Gastrocnemius medialis (tissue), 4 donors: Measurements from ENCODE around the gene TK2. TPM values are rescaled to one million over a fixed set of nuclear protein-coding genes. Genes with fewer than 3 reads are reported as not detected.

Experiments
- ATAC-seq, 2 donors: fragments of 150-250 bp; one replicate each; pipeline ENCODE4 v1.9.1; 2016
- DNase-seq, 2 donors: peaks; one replicate each; pipeline ENCODE4 v3.0.0-alpha.2; 2019
- H3K27ac ChIP-seq, 4 donors: fragments of 200-600 bp; sonication (generic); 1 replicate in 1 of 4; 2 replicates in 3 of 4; pipeline ENCODE4 v1.5.1; 2016 to 2018; ENCODE audit warnings: mild to moderate bottlenecking in 2 of 4, moderate library complexity in 1 of 4
- H3K27me3 ChIP-seq, 3 donors: fragments of 200-600 bp; sonication (generic) in 2 of 3; 1 replicate in 1 of 3; 2 replicates in 2 of 3; pipeline versions ENCODE4 v1.5.1 to v1.6.0; 2016 to 2019; ENCODE audit warnings: mild to moderate bottlenecking in 1 of 3, moderate library complexity in 1 of 3
- H3K36me3 ChIP-seq, 2 donors: fragments of 200-600 bp; sonication (generic) in 1 of 2; one replicate each; pipeline ENCODE4 v1.5.1; 2017 to 2018
- H3K4me1 ChIP-seq, 2 donors: fragments of 200-600 bp; sonication (generic) in 1 of 2; one replicate each; pipeline ENCODE4 v1.5.1; 2016 to 2017; ENCODE audit warnings: mild to moderate bottlenecking in 2 of 2
- H3K4me3 ChIP-seq, 4 donors: fragments of 200-600 bp; sonication (generic) in 3 of 4; 1 replicate in 1 of 4; 2 replicates in 3 of 4; pipeline ENCODE4 v1.5.1; 2016 to 2019; ENCODE audit warnings: mild to moderate bottlenecking in 2 of 4
- H3K9me3 ChIP-seq, 3 donors: fragments of 200-600 bp; sonication (generic) in 2 of 3; 1 replicate in 1 of 3; 2 replicates in 2 of 3; pipeline ENCODE4 v1.5.1; 2016 to 2019
- CTCF ChIP-seq, 5 experiments: fragments of 450-650 bp in 3 of 5; fragments of 200-600 bp in 2 of 5; sonication (generic) in 2 of 5; IDR thresholded peaks in 4 of 5; conservative IDR thresholded peaks in 1 of 5; 1 replicate in 4 of 5; 2 replicates in 1 of 5; pipeline ENCODE4 v1.5.1; 2016 to 2019; ENCODE audit warnings: antibody characterized with exemption in 5 of 5, mild to moderate bottlenecking in 3 of 5, moderate library complexity in 3 of 5
- POLR2A ChIP-seq, 2 donors: fragments of 450-650 bp; IDR thresholded peaks; one replicate each; pipeline ENCODE4 v1.6.1; 2017; ENCODE audit warnings: antibody characterized with exemption in 2 of 2, mild to moderate bottlenecking in 2 of 2, moderate library complexity in 2 of 2
- in situ Hi-C, 4 donors: fragments of 200-750 bp; cut with MboI; loops; one replicate each; pipeline versions ENCODE4 v1.15.0 to v1.8.0; 2017; ENCODE audit warnings: low sequenced_read_pairs in 4 of 4
- intact Hi-C: fragments of 100-400 bp; cut with DNase I; formaldehyde crosslinking; loops from one replicate; pipeline ENCODE4 v1.15.1; 2023; ENCODE audit warnings: low total_unique reads
- total RNA-seq, 4 donors: library from RNA; depleted of rRNA; stranded (reverse); fragments of >200 nt; gene quantifications; one replicate each; pipeline versions ENCODE4 v1.1.0 to v1.2.3, GENCODE V29; 2016

The TK2 gene
- total RNA-seq, 4 donors from 2014 or later, result 10.6 to 22.7 (median 15.5) TPM

- Histone ChIP-seq H3K4me3 (no peak overlapping the region), H3K27ac (no peak overlapping the region), H3K27me3 (no peaks in the 10 kb centered on the region), H3K4me1 (peaks cover 8 to 14% of the 10 kb centered on the region in 2 donors), H3K9me3 (no peaks in the 10 kb centered on the region), H3K36me3 (peaks cover 0 to 19% of the 10 kb centered on the region in 2 donors)
- TF ChIP-seq POLR2A (IDR thresholded peaks at IDR 0.05) (no peak), CTCF (IDR thresholded peaks at IDR 0.05 in 4 of 5, conservative IDR thresholded peaks at IDR 0.05 in 1 of 5) (no peak)
- ATAC-seq, result no peak
- in situ Hi-C loops (no loop called here), intact Hi-C loops (no loop called here)
- no peak for DNase-seq
These were observed 5.7 kb downstream of the TK2 start for GRCh38 chr16:66544016-66544757.

- in situ Hi-C loops (no loop called here), intact Hi-C loops (no loop called here)
- TF ChIP-seq POLR2A (IDR thresholded peaks at IDR 0.05) (no peak), CTCF (IDR thresholded peaks at IDR 0.05 in 4 of 5, conservative IDR thresholded peaks at IDR 0.05 in 1 of 5) (no peak)
- ATAC-seq, result no peak
- no peak for DNase-seq
- peaks cover 0 to 19% of the 10 kb centered on the region in 2 donors for H3K36me3 ChIP-seq
- no peaks in the 10 kb centered on the region for H3K9me3 ChIP-seq
- H3K4me1 ChIP-seq, result peaks cover 7 to 15% of the 10 kb centered on the region in 2 donors
- H3K27me3 ChIP-seq, result no peaks in the 10 kb centered on the region
- H3K27ac ChIP-seq, result no peak overlapping the region
- H3K4me3 ChIP-seq, result no peak overlapping the region
These were observed 6.4 kb downstream of the TK2 start for GRCh38 chr16:66543541-66543940.

GRCh38 chr16:66542396-66542795 is 7.5 kb downstream of the TK2 start:
- no peak for ATAC-seq
- no peak for TF ChIP-seq POLR2A (IDR thresholded peaks at IDR 0.05)
- no peak for TF ChIP-seq CTCF (IDR thresholded peaks at IDR 0.05 in 4 of 5, conservative IDR thresholded peaks at IDR 0.05 in 1 of 5)
- no peak overlapping the region for H3K4me3 ChIP-seq
- in situ Hi-C loops (no loop called here), intact Hi-C loops (no loop called here)
- DNase-seq, result no peak
- no peaks in the 10 kb centered on the region for H3K9me3 ChIP-seq
- H3K4me1 ChIP-seq, result peaks cover 7 to 8% of the 10 kb centered on the region in 2 donors
- H3K36me3 ChIP-seq, result peaks cover 0 to 25% of the 10 kb centered on the region in 2 donors
- H3K27me3 ChIP-seq, result no peaks in the 10 kb centered on the region
- H3K27ac ChIP-seq, result no peak overlapping the region

- Histone ChIP-seq H3K4me3 (no peak overlapping the region), H3K9me3 (no peaks in the 10 kb centered on the region), H3K27me3 (no peaks in the 10 kb centered on the region), H3K36me3 (peaks cover 0 to 31% of the 10 kb centered on the region in 2 donors), H3K4me1 (peaks cover 7 to 8% of the 10 kb centered on the region in 2 donors), H3K27ac (no peak overlapping the region)
- TF ChIP-seq POLR2A (IDR thresholded peaks at IDR 0.05), result no peak
- in situ Hi-C loops (no loop called here), intact Hi-C loops (no loop called here)
- no peak for DNase-seq
- no peak for ATAC-seq
These were observed 8.2 kb downstream of the TK2 start for GRCh38 chr16:66541388-66542355.
